GM19372 (cell line): ENCODE data around the gene GNA15.

Experiments
- ATAC-seq: cut with Tn5 transposase; IDR thresholded peaks from one replicate; pipeline ENCODE4 v1.9.1; 2021; ENCODE audit warnings: mild to moderate bottlenecking, low read depth, moderate library complexity; ENCODE audit not compliant: unreplicated experiment

The GNA15 gene

GRCh38 chr19:3105641-3106508 lies 30.0 kb upstream of the GNA15 start:
- ATAC-seq: no peak

GRCh38 chr19:3106509-3107141 lies 29.2 kb upstream of the GNA15 start:
- no peak for ATAC-seq

GRCh38 chr19:3107658-3108057 lies 28.2 kb upstream of the GNA15 start:
- no peak for ATAC-seq

- ATAC-seq: no peak
These were observed 27.1 kb upstream of the GNA15 start for GRCh38 chr19:3108775-3109174.

- ATAC-seq: no peak
These were observed 26.3 kb upstream of the GNA15 start for GRCh38 chr19:3109491-3109890.

GRCh38 chr19:3110126-3110825 lies 25.6 kb upstream of the GNA15 start:
- no peak for ATAC-seq

GRCh38 chr19:3111586-3112247 lies 24.1 kb upstream of the GNA15 start:
- ATAC-seq: no peak

GRCh38 chr19:3112375-3113099 lies 23.3 kb upstream of the GNA15 start:
- ATAC-seq: no peak

- ATAC-seq: no peak
These were observed 22.5 kb upstream of the GNA15 start for GRCh38 chr19:3113100-3114017.

GRCh38 chr19:3114018-3114726 lies 21.7 kb upstream of the GNA15 start:
- no peak for ATAC-seq

GRCh38 chr19:3114811-3115210 lies 21.0 kb upstream of the GNA15 start:
- no peak for ATAC-seq

- ATAC-seq: no peak
These were observed 20.4 kb upstream of the GNA15 start for GRCh38 chr19:3115411-3115810.

GRCh38 chr19:3115916-3116602 lies 19.8 kb upstream of the GNA15 start:
- no peak for ATAC-seq

GRCh38 chr19:3116621-3117020 lies 19.2 kb upstream of the GNA15 start:
- ATAC-seq: no peak

- ATAC-seq: no peak
These were observed 18.1 kb upstream of the GNA15 start for GRCh38 chr19:3117716-3118115.

GRCh38 chr19:3118232-3119070 lies 17.4 kb upstream of the GNA15 start:
- ATAC-seq: no peak

GRCh38 chr19:3119071-3119595 lies 16.7 kb upstream of the GNA15 start:
- no peak for ATAC-seq
